T-cell (primary cell): ENCODE results near the gene APBB2. TPM values are rescaled to one million over a fixed set of nuclear protein-coding genes. Genes with fewer than 3 reads are reported as not detected.
"Not testable (repeated sequence)": the region's sequence is repeated elsewhere in the genome, so short reads cannot be mapped to it uniquely, and the experiment has no call there.

ENCODE experiments used
- ATAC-seq, 4 experiments: fragments of 200-7000 bp in 3 of 4; fragments of 150-1000 bp in 1 of 4; cut with Tn5 transposase; replicated peaks in 1 of 4; 1 replicate in 3 of 4; 2 replicates in 1 of 4; pipeline ENCODE4 v1.10.0; 2021; ENCODE audit warnings: moderate library complexity in 3 of 4, mild to moderate bottlenecking in 2 of 4, moderate number of reproducible peaks in 1 of 4
- CTCF ChIA-PET, 2 donors: fragments of 300-600 bp; sonication (Branson Sonifier 250); formaldehyde crosslinking; loops; one replicate each; lab custom pipeline; 2022; ENCODE audit warnings: antibody characterized with exemption in 2 of 2; lab: Charles Lee
- POLR2A ChIA-PET, 2 donors: fragments of 300-600 bp; sonication (Branson Sonifier 250); formaldehyde crosslinking; loops; one replicate each; lab custom pipeline; 2022; ENCODE audit warnings: antibody characterized with exemption in 2 of 2; lab: Charles Lee
- DNase-seq, 35 experiments: peaks; one replicate each; pipeline versions ENCODE4 v3.0.0 to v3.0.0-alpha.2; 2013 to 2023
- H3K27ac ChIP-seq: one replicate; pipeline ENCODE4 v1.5.1; 2013; ENCODE audit warnings: low read length
- H3K27me3 ChIP-seq, 2 experiments: replicated peaks in 1 of 2; 1 replicate in 1 of 2; 2 replicates in 1 of 2; pipeline versions ENCODE4 v1.6.1 to v1.7.0; 2013; ENCODE audit warnings: low read length in 1 of 2, mixed read lengths in 1 of 2; ENCODE audit not compliant: control insufficient read depth in 2 of 2, insufficient read depth in 2 of 2; ENCODE audit errors: extremely low read depth in 1 of 2
- H3K36me3 ChIP-seq, 2 donors: 1 replicate in 1 of 2; 2 replicates in 1 of 2; pipeline versions ENCODE4 v1.6.1 to v1.7.0; 2013; ENCODE audit warnings: low read length in 1 of 2; ENCODE audit not compliant: control insufficient read depth in 2 of 2, insufficient read depth in 1 of 2; ENCODE audit errors: extremely low read depth in 1 of 2
- H3K4me1 ChIP-seq, 2 experiments: 1 replicate in 1 of 2; 2 replicates in 1 of 2; pipeline versions ENCODE4 v1.6.1 to v1.7.0; 2013; ENCODE audit warnings: low read length in 2 of 2, mixed read lengths in 1 of 2; ENCODE audit not compliant: insufficient read depth in 2 of 2, control insufficient read depth in 1 of 2; ENCODE audit errors: extremely low read depth in 1 of 2
- H3K4me3 ChIP-seq, 2 donors: 1 replicate in 1 of 2; 2 replicates in 1 of 2; pipeline versions ENCODE4 v1.5.1 to v1.7.0; 2013; ENCODE audit warnings: mild to moderate bottlenecking in 2 of 2, low read length in 1 of 2, moderate library complexity in 1 of 2; ENCODE audit not compliant: control insufficient read depth in 1 of 2; ENCODE audit errors: extremely low read depth in 1 of 2
- H3K9me3 ChIP-seq: 2 replicates; pipeline ENCODE4 v1.7.0; 2013
- H3K27ac Mint-ChIP-seq, 2 donors: one replicate each; pipeline ENCODE4 v1.8.0; 2020 to 2021; ENCODE audit warnings: mild to moderate bottlenecking in 2 of 2, mixed read lengths in 2 of 2
- H3K27me3 Mint-ChIP-seq, 2 donors: one replicate each; pipeline ENCODE4 v1.8.0; 2021 to 2022; ENCODE audit warnings: mixed read lengths in 2 of 2
- H3K36me3 Mint-ChIP-seq: one replicate; pipeline ENCODE4 v1.8.0; 2021; ENCODE audit warnings: mixed read lengths
- H3K4me1 Mint-ChIP-seq, 3 donors: one replicate each; pipeline ENCODE4 v1.8.0; 2020 to 2022; ENCODE audit warnings: mixed read lengths in 3 of 3, mild to moderate bottlenecking in 1 of 3
- H3K4me3 Mint-ChIP-seq, 3 donors: one replicate each; pipeline ENCODE4 v1.8.0; 2020 to 2022; ENCODE audit warnings: mild to moderate bottlenecking in 3 of 3, mixed read lengths in 3 of 3, moderate library complexity in 3 of 3
- H3K9me3 Mint-ChIP-seq, 3 donors: one replicate each; pipeline ENCODE4 v1.8.0; 2020 to 2022; ENCODE audit warnings: mixed read lengths in 3 of 3
- WGBS: methylation state at CpG from one replicate; pipeline ENCODE4 v1.1.5; 2013; ENCODE audit warnings: missing lambda C conversion rate; ENCODE audit not compliant: insufficient coverage; 5-methylcytosine and 5-hydroxymethylcytosine counted together
- total RNA-seq, 35 experiments: library from RNA in 6 of 35; stranded (reverse) in 6 of 35; fragments of 120-200 nt in 1 of 35; gene quantifications; one replicate each; pipeline versions ENCODE4 v1.2.1 to v1.2.4 and lab custom pipeline; 2013 to 2026

The APBB2 gene
- total RNA-seq, 5 donors from 2014 or later (not counting 1 experiment from before 2014, with no cell fraction given) = 0.23 to 1.6 (median 0.70) TPM

DNA sequence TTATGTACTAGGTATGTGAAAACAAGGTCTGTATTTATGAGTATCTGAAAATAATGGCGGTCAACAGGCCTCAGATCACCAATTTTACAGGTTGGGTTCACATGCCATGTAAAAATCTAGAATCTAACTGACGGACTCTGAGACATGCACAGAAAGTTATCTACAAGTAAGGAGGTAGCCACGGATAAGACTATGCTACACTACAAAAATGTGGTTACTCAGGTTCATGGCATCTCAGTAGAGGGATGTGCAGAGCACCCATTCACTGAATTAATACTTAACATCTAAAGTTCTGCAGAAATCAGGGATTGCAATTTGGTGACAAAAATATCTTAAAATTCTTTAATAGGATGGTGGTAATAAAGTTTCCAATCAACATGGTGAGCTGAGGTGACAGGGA is 155.9 kb downstream of the APBB2 start:
- CTCF ChIA-PET = no interaction called here
- Histone ChIP-seq H3K9me3 (no peaks in the 10 kb centered on the region), H3K36me3 (no peaks in the 10 kb centered on the region), H3K4me3 (no peak overlapping the region), H3K27me3 (no peaks in the 10 kb centered on the region), H3K4me1 (no peaks in the 10 kb centered on the region), H3K27ac (no peak overlapping the region)
- Mint-ChIP-seq H3K4me1 (no peaks in the 10 kb centered on the region), H3K4me3 (no peak overlapping the region), H3K27me3 (peaks cover 11 to 22% of the 10 kb centered on the region in 2 donors), H3K9me3 (peaks cover 2 to 10% (median 10%) of the 10 kb centered on the region in 3 donors), H3K36me3 (no peaks in the 10 kb centered on the region), H3K27ac (no peak overlapping the region)
- POLR2A ChIA-PET = no interaction called here
- 80% methylated on average over 2 of the region's 3 CpGs for WGBS
- DNase-seq (no peak), ATAC-seq (no peak)

DNA sequence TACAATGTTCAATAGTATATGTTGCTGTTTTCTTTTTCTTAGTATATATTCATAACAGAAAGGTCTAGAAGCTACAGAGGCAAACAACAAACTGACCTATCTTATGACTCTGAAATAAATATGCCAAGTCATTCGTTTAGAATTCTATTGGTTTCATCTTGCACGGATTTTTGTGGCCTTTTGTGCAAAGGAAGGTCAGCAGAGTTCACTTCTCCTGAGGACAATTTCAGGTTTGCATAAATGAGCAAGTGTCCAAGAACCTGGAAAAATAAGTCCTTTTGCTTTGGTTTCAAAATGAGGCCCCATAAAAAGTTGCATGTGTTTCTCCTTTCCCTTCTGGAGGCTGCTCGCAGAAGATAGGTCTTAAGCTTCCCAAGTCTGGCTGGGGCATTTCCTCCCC is 156.9 kb downstream of the APBB2 start:
- Histone ChIP-seq H3K4me1 (no peaks in the 10 kb centered on the region), H3K27ac (no peak overlapping the region), H3K9me3 (no peaks in the 10 kb centered on the region), H3K4me3 (no peak overlapping the region), H3K36me3 (no peaks in the 10 kb centered on the region), H3K27me3 (no peaks in the 10 kb centered on the region)
- ChIA-PET CTCF (no interaction called here), POLR2A (no interaction called here)
- H3K27me3 Mint-ChIP-seq = peaks cover 11 to 23% of the 10 kb centered on the region in 2 donors
- DNase-seq (no peak), ATAC-seq (no peak)
- no peaks in the 10 kb centered on the region for H3K4me1 Mint-ChIP-seq
- H3K4me3 Mint-ChIP-seq = no peak overlapping the region
- H3K36me3 Mint-ChIP-seq = no peaks in the 10 kb centered on the region
- 65% methylated on average over 3 of the region's 3 CpGs for WGBS
- H3K27ac Mint-ChIP-seq = no peak overlapping the region
- H3K9me3 Mint-ChIP-seq = peaks cover 2 to 10% (median 10%) of the 10 kb centered on the region in 3 donors

DNA sequence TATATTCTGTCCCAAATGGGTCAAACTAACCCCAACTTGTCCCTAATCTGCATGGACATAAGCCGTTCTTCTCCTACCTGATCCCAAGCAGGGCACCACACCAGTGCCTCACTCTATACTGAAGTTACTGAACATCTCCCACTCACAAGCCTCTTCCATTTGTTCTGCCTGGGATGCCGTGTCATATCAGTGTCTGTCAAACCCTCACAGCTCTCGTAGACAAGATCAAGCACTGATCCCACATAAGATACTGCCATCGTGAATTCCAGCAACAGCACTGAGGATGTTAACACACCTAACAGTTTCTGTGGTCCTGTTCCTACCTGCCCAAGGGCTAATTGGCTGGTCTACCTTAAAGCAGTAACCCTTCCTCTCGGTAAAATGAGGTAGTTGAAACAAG is 162.1 kb downstream of the APBB2 start:
- H3K27me3 Mint-ChIP-seq = peaks cover 17 to 31% of the 10 kb centered on the region in 2 donors
- Histone ChIP-seq H3K4me1 (no peaks in the 10 kb centered on the region), H3K4me3 (no peak overlapping the region), H3K9me3 (no peaks in the 10 kb centered on the region), H3K36me3 (no peaks in the 10 kb centered on the region), H3K27me3 (no peaks in the 10 kb centered on the region), H3K27ac (no peak overlapping the region)
- DNase-seq = no peak
- no peak overlapping the region for H3K4me3 Mint-ChIP-seq
- ChIA-PET CTCF (no interaction called here), POLR2A (no interaction called here)
- H3K9me3 Mint-ChIP-seq = peaks cover 0 to 15% (median 0%) of the 10 kb centered on the region in 3 donors
- H3K36me3 Mint-ChIP-seq = no peaks in the 10 kb centered on the region
- peaks cover 0 to 4% (median 0%) of the 10 kb centered on the region in 3 donors for H3K4me1 Mint-ChIP-seq
- no peak for ATAC-seq
- 86% methylated on average over 2 of the region's 5 CpGs for WGBS
- no peak overlapping the region for H3K27ac Mint-ChIP-seq

DNA sequence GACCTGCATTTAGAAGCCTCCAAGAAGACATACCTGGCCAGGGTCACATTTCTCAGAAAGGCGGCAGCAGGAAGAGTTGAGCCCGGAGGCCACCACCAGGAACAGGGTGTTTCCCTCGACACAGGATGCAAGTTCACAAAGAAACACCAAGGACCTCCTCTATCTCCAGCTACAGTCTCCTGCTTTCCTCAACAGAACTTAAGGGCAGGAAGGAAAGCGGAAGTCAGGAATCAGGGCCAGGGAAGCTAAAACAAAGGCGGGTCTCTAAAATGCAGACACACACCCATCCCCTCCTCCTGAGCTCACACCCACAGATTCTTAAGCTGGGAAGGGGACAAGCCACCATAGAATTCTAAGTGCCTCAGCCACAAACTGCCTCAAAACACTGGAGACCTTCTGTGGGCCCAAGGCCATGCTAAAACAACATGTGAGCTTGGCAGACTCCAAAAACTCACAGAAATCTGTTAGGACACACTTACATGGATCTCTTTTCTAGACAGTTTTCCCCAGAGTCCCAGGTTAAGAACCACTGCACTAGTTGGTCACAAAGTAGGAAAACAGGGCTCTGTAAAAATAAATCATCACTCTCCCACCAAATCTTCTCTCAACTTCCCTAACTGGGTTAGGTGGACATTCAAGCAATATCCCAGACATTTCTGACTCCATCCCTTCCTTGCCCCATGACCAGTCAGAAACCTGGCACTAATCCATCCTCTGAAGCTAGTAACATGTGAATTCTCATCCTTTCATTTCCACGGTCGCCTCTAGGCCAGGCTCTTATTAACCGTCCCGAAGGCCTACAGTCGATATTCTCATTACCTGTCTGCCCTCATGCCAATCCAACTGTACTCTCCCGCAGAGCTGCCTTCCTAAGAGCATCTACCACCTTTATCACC is 163.2 kb downstream of the APBB2 start:
- H3K36me3 ChIP-seq = no peaks in the 10 kb centered on the region
- no peak for DNase-seq
- H3K27ac Mint-ChIP-seq = no peak overlapping the region

DNA sequence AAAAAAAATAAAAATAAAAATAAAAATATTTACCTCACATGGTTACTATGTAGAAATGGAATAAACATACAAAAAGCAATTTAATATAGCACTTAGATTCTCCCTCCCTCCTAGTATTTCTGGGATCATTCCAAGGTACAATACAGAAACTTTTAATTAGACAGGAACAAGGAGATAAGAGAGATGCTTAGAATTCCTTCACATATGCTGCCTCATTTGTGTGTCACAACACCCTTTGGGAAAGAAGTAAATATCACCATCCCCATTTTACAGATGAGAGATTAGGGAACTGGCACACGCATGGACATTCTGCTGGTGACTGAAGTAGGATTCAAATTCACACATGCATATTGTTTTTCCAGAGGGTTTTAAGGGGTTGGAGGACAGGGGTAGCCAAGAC is 164.2 kb downstream of the APBB2 start:
- no peak overlapping the region for H3K27ac Mint-ChIP-seq
- ATAC-seq (no peak), DNase-seq (no peak)
- no peaks in the 10 kb centered on the region for H3K27me3 ChIP-seq
- H3K36me3 Mint-ChIP-seq = no peaks in the 10 kb centered on the region
- no CpG with 5 or more reads among the region's 1 CpG for WGBS
- H3K36me3 ChIP-seq = no peaks in the 10 kb centered on the region
- H3K27ac ChIP-seq = no peak overlapping the region
- peaks cover 0 to 4% (median 0%) of the 10 kb centered on the region in 3 donors for H3K4me1 Mint-ChIP-seq
- no peak overlapping the region for H3K4me3 ChIP-seq
- H3K4me3 Mint-ChIP-seq = no peak overlapping the region
- POLR2A ChIA-PET = no interaction called here
- H3K9me3 ChIP-seq = no peaks in the 10 kb centered on the region
- peaks cover 4 to 11% (median 7%) of the 10 kb centered on the region in 3 donors for H3K9me3 Mint-ChIP-seq
- CTCF ChIA-PET = no interaction called here
- peaks cover 9 to 21% of the 10 kb centered on the region in 2 donors for H3K27me3 Mint-ChIP-seq
- no peaks in the 10 kb centered on the region for H3K4me1 ChIP-seq

More for the DNA sequence above, 163.2 kb downstream of the APBB2 start:
- no peak overlapping the region for H3K4me3 ChIP-seq
- Mint-ChIP-seq H3K27me3 (peaks cover 14 to 27% of the 10 kb centered on the region in 2 donors), H3K4me1 (peaks cover 0 to 4% (median 0%) of the 10 kb centered on the region in 3 donors), H3K4me3 (no peak overlapping the region), H3K36me3 (no peaks in the 10 kb centered on the region), H3K9me3 (peaks cover under 1 to 15% (median 2%) of the 10 kb centered on the region in 3 donors)
- H3K27ac ChIP-seq = no peak overlapping the region
- ChIA-PET CTCF (interaction anchor here in 1 of 2 donors (0.6 kb wide), 1 partner anchor 12 kb away, joined by 3 read pairs; no protein-coding TSS in a partner anchor), POLR2A (no interaction called here)
- no peaks in the 10 kb centered on the region for H3K9me3 ChIP-seq
- 75% methylated on average over 9 of the region's 11 CpGs for WGBS
- no peaks in the 10 kb centered on the region for H3K4me1 ChIP-seq
- ATAC-seq = no peak
- H3K27me3 ChIP-seq = no peaks in the 10 kb centered on the region

DNA sequence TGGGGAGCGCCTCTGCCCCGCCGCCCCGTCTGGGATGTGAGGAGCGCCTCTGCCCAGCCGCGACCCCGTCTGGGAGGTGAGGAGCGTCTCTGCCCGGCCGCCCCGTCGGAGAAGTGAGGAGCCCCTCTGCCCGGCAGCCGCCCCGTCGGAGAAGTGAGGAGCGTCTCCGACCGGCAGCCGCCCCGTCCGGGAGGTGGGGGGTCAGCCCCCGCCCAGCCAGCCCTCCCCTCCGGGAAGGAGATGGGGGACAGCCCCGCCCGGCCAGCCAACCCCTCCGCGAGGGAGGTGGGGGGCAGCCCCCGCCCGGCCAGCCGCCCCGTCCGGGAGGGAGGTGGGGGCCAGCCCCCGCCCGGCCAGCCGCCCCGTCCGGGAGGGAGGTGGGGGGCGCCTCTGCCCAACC is 165.2 kb downstream of the APBB2 start:
- H3K4me3 ChIP-seq, DNase-seq, H3K36me3 ChIP-seq, H3K9me3 ChIP-seq, H3K27ac ChIP-seq, H3K36me3 Mint-ChIP-seq, H3K4me3 Mint-ChIP-seq, ATAC-seq, POLR2A ChIA-PET, H3K4me1 ChIP-seq, CTCF ChIA-PET, H3K4me1 Mint-ChIP-seq, H3K27ac Mint-ChIP-seq, H3K27me3 ChIP-seq: not testable (repeated sequence)
- H3K9me3 Mint-ChIP-seq = peaks cover 8 to 15% (median 15%) of the 10 kb centered on the region in 3 donors
- peaks cover 6 to 18% of the 10 kb centered on the region in 2 donors for H3K27me3 Mint-ChIP-seq
- WGBS = 100% methylated on average over 8 of the region's 40 CpGs
